ENCODE measurements around the gene MKNK2.

Gene MKNK2

GRCh38 chr19:2079865-2080301 lies 28.8 kb upstream of the MKNK2 start:
- no peak for DNase-seq

- DNase-seq, result no peak
Measured at GRCh38 chr19:2079076-2079864, 28.2 kb upstream of the MKNK2 start.

- no peak for DNase-seq
Measured at GRCh38 chr19:2077833-2078619, 27.0 kb upstream of the MKNK2 start.

GRCh38 chr19:2077398-2077797 lies 26.4 kb upstream of the MKNK2 start:
- no peak for DNase-seq

GRCh38 chr19:2076526-2076944 lies 25.5 kb upstream of the MKNK2 start:
- DNase-seq, result no peak

- no peak for DNase-seq
Measured at GRCh38 chr19:2072757-2073551, 21.9 kb upstream of the MKNK2 start.

GRCh38 chr19:2070986-2071673 lies 20.1 kb upstream of the MKNK2 start:
- no peak for DNase-seq

GRCh38 chr19:2070436-2070827 lies 19.4 kb upstream of the MKNK2 start:
- no peak for DNase-seq

GRCh38 chr19:2064788-2065524 lies 13.9 kb upstream of the MKNK2 start:
- no peak for DNase-seq

GRCh38 chr19:2064395-2064787 lies 13.3 kb upstream of the MKNK2 start:
- no peak for DNase-seq

- no peak for DNase-seq
Measured at GRCh38 chr19:2063824-2064223, 12.8 kb upstream of the MKNK2 start.

GRCh38 chr19:2062770-2063169 lies 11.7 kb upstream of the MKNK2 start:
- no peak for DNase-seq

GRCh38 chr19:2062389-2062729 lies 11.3 kb upstream of the MKNK2 start:
- DNase-seq, result no peak

GRCh38 chr19:2061495-2062388 lies 10.7 kb upstream of the MKNK2 start:
- peak; percentile 100 for DNase-seq

GRCh38 chr19:2060884-2061494 lies 9.9 kb upstream of the MKNK2 start:
- peak; percentile 86 for DNase-seq

GRCh38 chr19:2059422-2060201 lies 8.6 kb upstream of the MKNK2 start:
- peak; percentile 73 for DNase-seq

- no peak for DNase-seq
Measured at GRCh38 chr19:2058570-2059421, 7.8 kb upstream of the MKNK2 start.
